GM21619 (cell line): ENCODE measurements around the gene COMMD7.
"Not testable (repeated sequence)": the region's sequence is repeated elsewhere in the genome, so short reads cannot be mapped to it uniquely, and the experiment has no call there.

ENCODE experiments used
- ATAC-seq: cut with Tn5 transposase; IDR thresholded peaks from one replicate; pipeline ENCODE4 v1.9.1; 2021; ENCODE audit not compliant: unreplicated experiment

The COMMD7 gene

GRCh38 chr20:32737371-32738223 is 5.7 kb downstream of the COMMD7 start:
- no peak for ATAC-seq

GRCh38 chr20:32731882-32732266 is 11.4 kb downstream of the COMMD7 start:
- no peak for ATAC-seq

- not testable (repeated sequence) for ATAC-seq
Measured at GRCh38 chr20:32729334-32729733, 13.9 kb downstream of the COMMD7 start.

GRCh38 chr20:32728435-32728834 is 14.8 kb downstream of the COMMD7 start:
- ATAC-seq = not testable (repeated sequence)

GRCh38 chr20:32727683-32728082 is 15.6 kb downstream of the COMMD7 start:
- ATAC-seq = no peak

- no peak for ATAC-seq
Measured at GRCh38 chr20:32718749-32719348, 24.4 kb downstream of the COMMD7 start.

GRCh38 chr20:32711346-32711745 is 31.9 kb downstream of the COMMD7 start:
- no peak for ATAC-seq

- ATAC-seq = no peak
Measured at GRCh38 chr20:32709632-32710121, 33.6 kb downstream of the COMMD7 start.

- ATAC-seq = not testable (repeated sequence)
Measured at GRCh38 chr20:32709029-32709631, 34.1 kb downstream of the COMMD7 start.

- no peak for ATAC-seq
Measured at GRCh38 chr20:32707691-32708581, 35.3 kb downstream of the COMMD7 start.

- ATAC-seq = no peak
Measured at GRCh38 chr20:32706486-32706885, 36.8 kb downstream of the COMMD7 start.

- ATAC-seq = no peak
Measured at GRCh38 chr20:32702706-32703425, 40.4 kb downstream of the COMMD7 start.

- ATAC-seq = no peak
Measured at GRCh38 chr20:32697608-32698007, 45.7 kb downstream of the COMMD7 start.

- no peak for ATAC-seq
Measured at GRCh38 chr20:32695089-32695488, 48.2 kb downstream of the COMMD7 start.

- ATAC-seq = not testable (repeated sequence)
Measured at GRCh38 chr20:32688966-32689365, 54.3 kb downstream of the COMMD7 start.

- no peak for ATAC-seq
Measured at GRCh38 chr20:32687180-32687532, 56.1 kb downstream of the COMMD7 start.

- no peak for ATAC-seq
Measured at GRCh38 chr20:32686530-32687179, 56.6 kb downstream of the COMMD7 start.

GRCh38 chr20:32685541-32686529 is 57.4 kb downstream of the COMMD7 start:
- no peak for ATAC-seq
